Measurements from ENCODE around the gene WSB2.
A peak's percentile ranks its signal among the peaks of the same experiment; 100 is the strongest.
"Not testable (repeated sequence)": the region's sequence is repeated elsewhere in the genome, so short reads cannot be mapped to it uniquely, and the experiment has no call there.

The WSB2 gene

GRCh38 chr12:118061011-118061872 lies at the start of gene WSB2:
WSB2 (minus strand) TSS chr12:118061179; CDS start chr12:118061048, 131 bp downstream.
- peak; percentile 58 for DNase-seq (ENCODE audit: low read depth)

GRCh38 chr12:118109088-118109487 lies 48.1 kb upstream of the WSB2 start:
- no peak for DNase-seq (ENCODE audit: low read depth)

DNA sequence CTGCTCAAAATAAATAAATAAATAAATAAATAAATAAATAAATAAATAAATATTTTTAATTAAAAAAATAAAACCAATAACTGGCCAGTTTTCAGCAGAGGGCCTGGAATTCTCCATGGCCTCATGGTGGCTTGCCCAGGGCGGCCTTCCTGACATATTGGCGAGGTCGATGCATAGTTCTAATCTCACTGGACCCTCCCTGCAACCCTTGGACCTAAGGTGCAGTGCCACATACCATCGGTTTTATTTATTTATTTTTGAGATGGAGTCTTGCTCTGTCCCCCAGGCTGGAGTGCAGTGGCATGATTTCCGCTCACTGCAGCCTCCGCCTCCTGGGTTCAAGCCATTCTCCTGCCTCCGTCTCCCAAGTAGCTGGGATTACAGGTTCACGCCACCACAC lies 46.7 kb upstream of the WSB2 start:
- DNase-seq (ENCODE audit: low read depth), result no peak

- DNase-seq (ENCODE audit: low read depth), result no peak
Observed at GRCh38 chr12:118107011-118107410, 46.0 kb upstream of the WSB2 start.

GRCh38 chr12:118103601-118104382 lies 42.8 kb upstream of the WSB2 start, which contains the start of gene VSIG10:
VSIG10 (minus strand) TSS chr12:118104011; CDS start chr12:118103671, 340 bp downstream.
- DNase-seq (ENCODE audit: low read depth), result peak; percentile 2

DNA sequence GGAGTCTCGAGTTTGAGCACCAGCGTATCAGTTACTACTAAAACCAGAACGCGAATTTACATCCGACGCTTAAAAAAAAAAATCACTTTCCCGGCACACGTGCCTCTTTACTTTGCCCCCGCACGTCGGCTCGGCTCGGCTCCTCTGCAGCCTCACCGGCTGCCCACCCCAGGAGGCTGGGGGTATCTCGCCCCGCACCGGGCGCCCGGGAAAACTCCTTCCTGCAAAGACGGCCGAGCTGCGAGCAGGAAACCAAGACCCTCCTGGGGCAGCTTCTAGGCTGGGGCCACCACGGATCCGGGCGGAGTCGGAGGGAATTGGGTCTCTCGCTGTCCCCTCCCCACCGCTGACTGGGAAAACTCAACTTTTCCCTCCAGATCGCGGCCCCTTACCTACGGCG lies 42.2 kb upstream of the WSB2 start:
- DNase-seq (ENCODE audit: low read depth), result no peak

- DNase-seq (ENCODE audit: low read depth), result no peak
Observed at GRCh38 chr12:118102609-118103008, 41.6 kb upstream of the WSB2 start.

DNA sequence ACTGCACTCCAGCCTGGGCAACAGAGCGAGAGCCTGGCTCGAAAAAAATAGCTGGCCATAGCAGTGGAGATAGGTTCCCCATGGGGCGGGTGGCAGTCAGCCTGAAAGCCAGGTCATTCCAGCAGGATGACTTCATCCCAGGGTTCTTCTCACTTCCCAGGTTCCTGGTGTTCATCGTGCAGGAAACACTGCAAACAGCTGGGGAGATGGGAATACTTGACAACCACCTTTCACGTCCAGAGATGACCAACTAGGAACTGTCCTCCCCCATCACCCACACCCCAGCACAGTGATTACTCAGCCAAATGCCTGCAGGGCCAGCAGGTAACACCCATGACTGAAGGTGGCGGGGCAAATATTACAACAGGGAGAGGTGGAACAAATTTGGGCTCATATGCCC lies 41.1 kb upstream of the WSB2 start:
- no peak for DNase-seq (ENCODE audit: low read depth)

GRCh38 chr12:118101051-118101450 lies 40.1 kb upstream of the WSB2 start:
- no peak for DNase-seq (ENCODE audit: low read depth)

- no peak for DNase-seq (ENCODE audit: low read depth)
Observed at GRCh38 chr12:118098911-118099671, 38.1 kb upstream of the WSB2 start.

- no peak for DNase-seq (ENCODE audit: low read depth)
Observed at GRCh38 chr12:118098401-118098800, 37.4 kb upstream of the WSB2 start.

DNA sequence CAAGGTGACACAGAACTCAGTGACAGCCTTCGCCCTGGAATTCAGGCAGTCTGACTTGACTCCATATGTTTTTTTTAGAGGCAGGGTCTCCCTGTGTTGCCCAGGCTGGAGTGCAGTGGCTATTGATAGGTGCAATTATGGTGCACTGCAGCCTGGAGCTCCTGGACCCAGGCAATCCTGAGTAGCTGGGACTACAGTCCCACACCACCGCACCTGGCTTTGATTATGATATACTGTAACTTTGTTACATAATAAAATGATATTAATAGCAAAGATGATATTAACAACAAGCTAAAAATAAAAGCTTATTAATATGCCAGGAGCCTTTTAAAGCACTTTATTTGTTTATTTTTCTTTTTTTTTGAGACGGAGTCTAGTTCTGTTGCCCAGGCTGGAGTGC lies 33.1 kb upstream of the WSB2 start:
- no peak for DNase-seq (ENCODE audit: low read depth)

DNA sequence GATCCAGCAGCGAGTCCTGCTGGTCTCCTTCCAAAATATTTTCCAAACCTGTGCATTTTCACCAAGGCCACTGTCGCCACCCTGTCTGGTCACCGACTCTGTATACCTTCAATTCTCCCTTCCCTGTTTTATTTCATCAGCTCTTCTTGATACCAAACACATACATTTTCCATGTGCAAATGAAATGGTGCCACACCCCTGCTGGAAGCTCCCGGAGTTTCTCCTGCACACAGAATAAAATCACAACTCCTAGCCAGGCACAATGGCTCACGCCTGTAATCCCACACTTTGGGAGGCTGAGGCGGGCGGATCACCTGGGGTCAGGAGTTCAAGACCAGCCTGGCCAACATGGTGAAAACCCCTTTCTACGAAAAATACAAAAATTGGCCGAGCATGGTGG lies 28.8 kb upstream of the WSB2 start:
- no peak for DNase-seq (ENCODE audit: low read depth)

DNA sequence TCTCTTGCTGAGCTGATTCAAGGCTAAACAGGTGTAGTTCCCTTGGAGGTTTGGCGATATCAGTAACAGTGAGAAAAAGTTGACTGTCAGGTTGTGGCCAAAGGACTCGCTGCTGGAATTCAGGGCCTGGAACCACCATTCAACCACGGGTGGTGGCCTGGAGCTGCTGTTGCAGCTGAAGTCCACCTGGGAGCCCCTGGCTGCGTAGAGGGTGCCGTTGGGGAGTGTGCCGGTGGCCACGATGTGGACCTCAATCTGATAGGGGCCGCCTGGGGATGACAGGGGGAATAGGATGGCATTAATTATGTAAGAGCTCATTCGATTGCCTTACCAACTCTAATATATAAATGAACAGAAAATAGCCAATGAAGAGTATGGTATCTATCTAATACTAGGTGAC lies 21.2 kb upstream of the WSB2 start:
- no peak for DNase-seq (ENCODE audit: low read depth)

GRCh38 chr12:118081521-118081920 lies 20.5 kb upstream of the WSB2 start:
- DNase-seq (ENCODE audit: low read depth), result not testable (repeated sequence)

GRCh38 chr12:118073768-118074167 lies 12.8 kb upstream of the WSB2 start:
- DNase-seq (ENCODE audit: low read depth), result no peak

GRCh38 chr12:118070650-118071049 lies 9.7 kb upstream of the WSB2 start:
- DNase-seq (ENCODE audit: low read depth), result no peak

- no peak for DNase-seq (ENCODE audit: low read depth)
Observed at GRCh38 chr12:118068445-118068844, 7.5 kb upstream of the WSB2 start.

- DNase-seq (ENCODE audit: low read depth), result no peak
Observed at GRCh38 chr12:118065380-118065779, 4.4 kb upstream of the WSB2 start.

- DNase-seq (ENCODE audit: low read depth), result no peak
Observed at GRCh38 chr12:118064608-118065007, 3.6 kb upstream of the WSB2 start.

DNA sequence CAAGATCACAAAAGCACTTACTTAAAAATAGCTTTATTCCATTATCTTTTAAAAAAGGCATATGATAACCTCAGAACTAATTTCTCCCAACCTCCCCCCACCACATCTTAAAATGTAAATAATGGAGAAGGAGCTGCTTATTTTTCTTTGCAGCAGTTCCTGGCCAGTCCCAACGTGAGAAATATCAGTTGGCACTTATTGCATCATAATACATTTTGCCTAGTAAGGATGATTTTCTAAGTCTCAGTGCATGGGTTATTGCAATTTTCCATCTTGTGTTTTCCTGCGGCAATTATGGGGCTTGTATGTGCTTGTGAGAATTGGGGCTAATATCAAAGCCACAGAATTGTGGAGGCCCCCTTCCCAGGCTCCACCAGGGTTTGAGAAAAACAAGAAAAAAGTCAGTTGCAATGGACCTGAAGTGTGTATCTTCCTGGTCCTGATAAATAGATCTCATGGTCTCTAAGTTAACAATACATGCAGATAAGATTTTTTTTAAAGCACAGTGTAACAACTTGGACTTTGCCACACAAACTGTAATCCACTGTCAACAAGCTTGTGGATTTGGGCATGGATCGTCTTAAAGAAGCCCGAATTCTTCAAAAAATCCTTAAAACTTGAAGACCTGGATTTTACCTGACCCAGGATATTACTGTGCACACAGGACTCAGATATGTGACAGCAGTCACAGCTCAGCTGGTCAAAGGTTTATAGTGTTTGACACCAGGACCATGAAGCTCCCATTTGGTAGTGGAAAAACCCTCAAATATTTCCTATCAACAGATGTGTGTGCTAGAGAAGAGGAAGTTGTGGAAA lies 2.8 kb upstream of the WSB2 start:
- DNase-seq (ENCODE audit: low read depth), result no peak

All from stimulated activated CD8-positive, alpha-beta memory T cell treated with anti-CD3 and anti-CD28 coated beads, Interleukin-12 subunit alpha, Interleukin-12 subunit beta, amount 100 ng/mL, for 4 hours (primary cell).